Duodenal mucosa (tissue), 2 donors: ENCODE data around the gene DCAF6.

ENCODE experiments used
- H3K27ac ChIP-seq: one replicate; pipeline ENCODE4 v1.7.0; 2013; ENCODE audit warnings: low read depth, low read length
- H3K27me3 ChIP-seq, 2 donors: one replicate each; pipeline ENCODE4 v1.7.0; 2013; ENCODE audit warnings: low read length in 2 of 2, control low read depth in 1 of 2; ENCODE audit not compliant: insufficient read depth in 2 of 2, control insufficient read depth in 1 of 2
- H3K36me3 ChIP-seq, 2 donors: one replicate each; pipeline ENCODE4 v1.7.0; 2013; ENCODE audit warnings: low read length in 2 of 2, control low read depth in 1 of 2; ENCODE audit not compliant: insufficient read depth in 2 of 2, control insufficient read depth in 1 of 2
- H3K4me1 ChIP-seq, 2 donors: one replicate each; pipeline ENCODE4 v1.7.0; 2013; ENCODE audit warnings: low read length in 2 of 2, control low read depth in 1 of 2; ENCODE audit not compliant: insufficient read depth in 2 of 2, control insufficient read depth in 1 of 2
- H3K4me3 ChIP-seq, 2 donors: one replicate each; pipeline ENCODE4 v1.7.0; 2013; ENCODE audit warnings: low read length in 2 of 2, low read depth in 1 of 2
- H3K9ac ChIP-seq, 2 donors: one replicate each; pipeline ENCODE4 v1.7.0; 2013; ENCODE audit warnings: low read length in 2 of 2, low read depth in 1 of 2
- H3K9me3 ChIP-seq, 2 donors: one replicate each; pipeline ENCODE4 v1.7.0; 2013; ENCODE audit warnings: low read length in 2 of 2, control low read depth in 1 of 2; ENCODE audit not compliant: control insufficient read depth in 1 of 2

Gene DCAF6

GRCh38 chr1:168095476-168095875 lies 159.0 kb downstream of the DCAF6 start:
- no peak overlapping the region for H3K27ac ChIP-seq
- H3K27me3 ChIP-seq: no peaks in the 10 kb centered on the region
- H3K4me3 ChIP-seq: no peak overlapping the region
- H3K4me1 ChIP-seq: no peaks in the 10 kb centered on the region
- no peak overlapping the region for H3K9ac ChIP-seq
- H3K36me3 ChIP-seq: no peaks in the 10 kb centered on the region
- H3K9me3 ChIP-seq: no peaks in the 10 kb centered on the region

DNA sequence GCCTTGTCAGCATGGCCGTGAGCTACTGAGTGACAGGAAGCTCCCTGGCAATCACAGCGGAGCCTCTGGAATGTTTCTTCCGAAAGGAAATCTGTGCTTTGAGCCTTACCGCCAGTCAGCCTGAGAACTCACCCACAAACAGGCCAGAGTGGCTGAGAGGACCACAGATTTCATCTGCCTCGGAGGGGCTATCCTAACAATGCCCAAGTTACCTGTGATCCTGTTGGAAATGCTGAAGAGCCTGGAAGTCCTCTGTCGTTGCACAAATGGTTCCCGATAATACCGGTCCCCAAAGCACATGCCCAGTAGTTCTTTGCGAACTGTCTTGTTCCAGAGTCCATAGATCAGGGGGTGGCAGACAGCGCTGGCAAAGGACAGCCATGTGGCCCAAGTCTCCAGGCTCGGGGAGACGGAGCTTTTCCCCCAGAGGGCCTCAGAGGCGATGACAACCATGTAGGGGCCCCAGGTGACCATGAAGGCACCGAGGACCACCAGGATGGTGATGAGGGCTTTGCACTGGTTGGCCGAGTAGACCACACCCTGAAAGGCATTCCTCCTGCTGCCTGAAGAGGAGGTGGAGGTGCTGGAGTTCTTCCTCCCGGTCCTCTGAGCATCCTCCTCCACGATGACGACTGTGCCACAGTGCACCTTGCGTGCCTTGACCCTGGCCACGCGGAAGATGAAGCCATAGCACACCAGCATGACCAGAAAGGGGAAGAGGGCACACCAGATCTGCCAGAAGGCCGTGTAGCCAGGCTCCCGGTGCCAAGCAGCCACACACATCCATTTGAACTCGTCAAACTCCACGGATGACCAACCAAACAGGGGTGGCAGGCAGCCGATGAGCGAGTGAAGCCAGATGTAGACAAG lies 160.0 kb downstream of the DCAF6 start:
- H3K4me1 ChIP-seq: no peaks in the 10 kb centered on the region

DNA sequence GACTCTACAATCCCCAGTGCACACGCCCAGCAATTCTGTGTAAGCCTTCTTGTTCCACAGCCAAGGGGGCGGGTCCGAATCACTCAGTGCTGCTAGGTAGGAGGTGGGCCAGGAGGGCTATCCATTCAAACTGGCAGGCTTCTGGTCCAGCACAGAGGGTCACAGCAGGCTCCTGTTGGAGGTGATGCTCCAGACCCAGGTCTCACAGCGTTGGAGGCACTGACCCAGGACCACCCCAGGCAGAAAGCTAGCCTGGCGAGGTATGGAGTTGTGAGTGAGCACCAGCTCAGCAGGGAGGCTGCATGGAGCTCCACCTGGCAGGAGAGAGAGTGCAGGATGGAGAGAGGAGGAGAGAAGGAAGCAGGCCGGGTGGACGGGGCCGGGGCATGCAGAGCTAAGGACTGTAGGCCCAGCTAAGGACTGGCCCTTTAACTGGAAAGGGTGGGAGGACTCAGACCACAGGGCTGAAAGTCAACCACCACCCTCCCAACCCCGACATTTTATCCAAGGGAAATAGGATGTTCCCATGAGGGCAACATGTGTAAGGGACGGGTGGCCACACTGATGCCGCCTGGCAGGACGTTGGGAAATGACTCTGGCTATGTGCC lies 161.5 kb downstream of the DCAF6 start:
- H3K27ac ChIP-seq: no peak overlapping the region
- H3K4me3 ChIP-seq: no peak overlapping the region
- H3K36me3 ChIP-seq: no peaks in the 10 kb centered on the region
- H3K9me3 ChIP-seq: no peaks in the 10 kb centered on the region
- no peaks in the 10 kb centered on the region for H3K27me3 ChIP-seq
- no peak overlapping the region for H3K9ac ChIP-seq
- H3K4me1 ChIP-seq: no peaks in the 10 kb centered on the region

More for the DNA sequence above, 160.0 kb downstream of the DCAF6 start:
- H3K36me3 ChIP-seq: no peaks in the 10 kb centered on the region
- H3K9ac ChIP-seq: no peak overlapping the region
- H3K4me3 ChIP-seq: no peak overlapping the region
- no peaks in the 10 kb centered on the region for H3K27me3 ChIP-seq
- no peaks in the 10 kb centered on the region for H3K9me3 ChIP-seq
- H3K27ac ChIP-seq: no peak overlapping the region

DNA sequence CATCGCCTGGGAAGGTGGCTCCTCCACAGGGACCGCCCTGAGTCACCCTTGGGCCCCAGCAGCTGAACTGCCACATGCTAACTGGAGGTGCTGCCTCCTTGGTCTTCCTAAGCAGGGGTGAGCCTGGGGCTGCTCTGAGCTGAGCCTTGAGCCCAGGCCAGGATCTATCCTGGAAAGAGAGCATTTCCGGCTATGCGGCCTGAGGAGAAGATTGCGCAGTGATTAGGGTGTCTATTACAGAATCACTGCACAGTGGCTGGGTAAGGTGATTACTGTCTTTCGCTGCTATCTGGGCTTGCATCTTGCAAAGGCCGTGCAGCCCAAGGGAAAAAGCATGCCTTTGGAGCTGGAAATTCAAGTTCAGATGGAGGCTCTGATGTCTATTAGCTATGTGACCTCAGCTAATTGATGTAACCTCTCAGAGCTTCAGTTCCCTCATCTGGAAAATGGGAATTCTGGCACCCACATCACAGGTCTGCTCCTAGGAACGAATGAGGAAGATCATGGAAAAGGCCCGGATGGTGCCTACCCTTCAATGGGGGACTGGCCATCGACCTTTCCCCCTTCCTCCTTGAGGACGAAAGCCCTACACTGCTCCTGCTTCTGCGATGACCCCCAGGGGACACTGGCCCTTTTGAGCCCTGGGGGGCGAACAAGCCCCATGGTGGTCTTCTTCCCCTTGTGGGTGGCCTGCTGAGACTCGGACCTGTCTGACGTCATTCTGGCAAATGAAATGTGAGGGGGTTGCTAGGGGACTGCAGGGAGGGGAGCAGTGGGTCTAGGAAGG lies 162.2 kb downstream of the DCAF6 start:
- Histone ChIP-seq H3K4me1 (no peaks in the 10 kb centered on the region), H3K27me3 (no peaks in the 10 kb centered on the region), H3K9me3 (no peaks in the 10 kb centered on the region), H3K36me3 (no peaks in the 10 kb centered on the region), H3K4me3 (no peak overlapping the region), H3K9ac (no peak overlapping the region), H3K27ac (no peak overlapping the region)

DNA sequence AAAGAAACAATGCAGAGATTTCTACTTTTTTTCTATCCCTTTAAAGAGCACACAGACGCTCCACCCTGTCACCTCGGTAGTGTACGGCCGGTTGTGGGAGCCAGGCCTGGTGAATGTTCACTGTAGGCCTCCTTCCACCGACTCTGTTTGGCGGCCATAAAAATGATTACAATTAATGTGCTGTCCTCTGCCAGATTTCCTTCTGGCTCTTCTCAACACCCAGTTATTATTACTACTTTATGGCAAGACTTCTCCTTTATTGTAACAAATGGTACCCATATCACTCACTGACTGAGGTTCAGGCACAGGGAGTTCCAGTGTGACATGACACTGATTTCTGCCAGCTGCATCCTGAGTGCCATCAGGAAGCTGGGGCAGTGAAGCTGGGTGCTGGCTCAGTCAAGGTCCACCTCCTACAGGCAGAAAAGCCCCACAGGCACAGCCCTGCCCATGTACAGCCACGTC lies 162.9 kb downstream of the DCAF6 start:
- no peak overlapping the region for H3K9ac ChIP-seq
- no peaks in the 10 kb centered on the region for H3K9me3 ChIP-seq
- H3K27ac ChIP-seq: no peak overlapping the region
- no peaks in the 10 kb centered on the region for H3K27me3 ChIP-seq
- no peak overlapping the region for H3K4me3 ChIP-seq
- no peaks in the 10 kb centered on the region for H3K36me3 ChIP-seq
- H3K4me1 ChIP-seq: no peaks in the 10 kb centered on the region

DNA sequence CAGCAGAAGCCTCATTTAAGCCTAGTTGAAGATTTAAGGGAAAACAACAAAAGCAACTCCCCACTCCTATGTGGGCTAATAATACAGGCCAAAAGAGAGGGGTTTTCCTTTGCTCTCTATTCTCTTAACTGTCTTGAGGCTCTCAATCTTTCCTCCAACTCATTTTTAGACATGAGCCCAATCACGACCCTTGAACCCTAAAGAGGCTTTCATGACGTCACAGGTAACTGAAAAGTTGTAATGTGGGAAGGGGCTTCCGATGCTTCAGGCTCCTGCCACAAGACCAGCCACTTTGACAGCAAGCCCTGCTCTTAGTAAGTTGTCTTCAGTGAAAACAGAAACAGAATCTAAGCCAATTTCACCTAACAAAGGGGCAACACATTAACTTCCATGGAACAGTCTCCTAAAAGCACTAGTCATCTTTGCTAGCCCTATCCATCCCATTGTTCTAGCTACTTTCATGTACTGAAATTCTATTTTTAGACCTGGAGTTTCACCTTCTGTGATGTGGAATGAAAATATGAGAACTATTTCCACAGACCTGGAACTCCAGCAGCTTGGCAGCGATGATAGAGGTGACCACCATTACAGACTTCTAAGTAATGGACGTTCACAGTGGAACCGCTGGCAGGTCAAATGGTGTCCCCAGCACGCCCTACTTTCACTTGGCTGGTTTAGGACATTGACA lies 164.0 kb downstream of the DCAF6 start:
- H3K36me3 ChIP-seq: no peaks in the 10 kb centered on the region
- H3K9me3 ChIP-seq: no peaks in the 10 kb centered on the region
- H3K4me1 ChIP-seq: no peaks in the 10 kb centered on the region
- H3K9ac ChIP-seq: no peak overlapping the region
- H3K4me3 ChIP-seq: no peak overlapping the region
- no peaks in the 10 kb centered on the region for H3K27me3 ChIP-seq
- H3K27ac ChIP-seq: no peak overlapping the region

DNA sequence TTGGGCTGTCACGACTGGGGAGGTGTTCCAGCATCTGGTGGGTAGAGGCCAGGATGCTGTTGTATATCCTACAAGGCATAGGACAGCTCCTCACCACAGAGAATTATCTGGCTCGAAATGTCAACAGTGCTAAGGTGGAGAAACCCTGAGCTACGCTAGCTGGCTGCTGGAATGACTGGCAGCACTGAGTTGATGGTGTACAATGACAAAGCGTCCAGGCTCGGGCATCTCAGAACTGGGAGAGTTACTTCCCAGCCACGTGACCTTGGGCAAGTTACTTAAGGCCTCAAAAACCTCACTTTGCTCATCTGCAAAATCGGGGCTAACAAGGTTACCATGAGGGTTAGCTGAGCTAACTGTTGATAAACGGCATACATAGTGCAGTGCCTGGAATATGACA lies 164.9 kb downstream of the DCAF6 start:
- no peak overlapping the region for H3K27ac ChIP-seq
- no peak overlapping the region for H3K4me3 ChIP-seq
- no peaks in the 10 kb centered on the region for H3K4me1 ChIP-seq
- H3K36me3 ChIP-seq: no peaks in the 10 kb centered on the region
- no peak overlapping the region for H3K9ac ChIP-seq
- no peaks in the 10 kb centered on the region for H3K9me3 ChIP-seq
- H3K27me3 ChIP-seq: no peaks in the 10 kb centered on the region

DNA sequence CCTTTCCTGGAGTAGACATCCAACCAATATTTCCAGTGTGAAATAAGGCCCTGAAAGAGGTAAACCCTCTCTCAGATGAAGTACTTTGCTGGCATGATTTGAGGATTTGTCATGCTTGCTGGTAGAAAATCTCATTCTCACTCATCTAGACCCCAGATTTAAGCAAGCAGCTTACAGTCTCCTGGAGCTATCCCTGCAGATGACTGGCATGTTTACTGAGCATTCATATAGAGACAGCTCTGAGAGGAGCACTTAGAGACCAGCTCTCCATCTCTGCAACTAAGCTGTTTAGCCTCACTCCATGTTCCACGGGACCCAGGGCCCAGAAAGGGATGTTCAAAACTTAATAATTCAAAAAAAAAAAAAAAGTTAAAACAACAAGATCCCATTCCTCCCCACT lies 166.0 kb downstream of the DCAF6 start:
- Histone ChIP-seq H3K27ac (no peak overlapping the region), H3K9me3 (no peaks in the 10 kb centered on the region), H3K9ac (no peak overlapping the region), H3K36me3 (no peaks in the 10 kb centered on the region), H3K27me3 (no peaks in the 10 kb centered on the region), H3K4me1 (no peaks in the 10 kb centered on the region), H3K4me3 (no peak overlapping the region)

GRCh38 chr1:168104535-168104934 lies 168.1 kb downstream of the DCAF6 start:
- Histone ChIP-seq H3K9me3 (no peaks in the 10 kb centered on the region), H3K27me3 (no peaks in the 10 kb centered on the region), H3K4me3 (no peak overlapping the region), H3K36me3 (no peaks in the 10 kb centered on the region), H3K27ac (no peak overlapping the region), H3K4me1 (no peaks in the 10 kb centered on the region), H3K9ac (no peak overlapping the region)
